HepG2 (cell line): ENCODE data around the gene SPCS2. TPM values are rescaled to one million over a fixed set of nuclear protein-coding genes. Genes with fewer than 3 reads are reported as not detected.
A peak's percentile ranks its signal among the peaks of the same experiment; 100 is the strongest.

Experiments used
- ATAC-seq: fragments of 200-7000 bp; cut with Tn5 transposase; 3 replicates; pipeline ENCODE4 v1.9.1; 2020; ENCODE audit warnings: mild to moderate bottlenecking, moderate library complexity
- BruUV-seq: library from RNA; stranded (reverse); fragments of 400-500 nt; replicated peaks from 2 replicates; lab custom pipeline; 2021; lab: Mats Ljungman, UMichigan
- CTCF ChIA-PET: fragments of 300-600 bp; formaldehyde crosslinking; extraction: SDS; loops from one replicate; lab custom pipeline; 2021; ENCODE audit warnings: low total read pairs, inconsistent platforms, low intra/inter-chr PET ratio; lab: Yijun Ruan, JAX
- POLR2A ChIA-PET: fragments of 350-600 bp; sonication (Branson Sonifier 250); formaldehyde crosslinking; loops from one replicate; lab custom pipeline; 2020; ENCODE audit warnings: antibody characterized with exemption, inconsistent platforms; lab: Yijun Ruan, JAX
- DNase-seq: peaks from one replicate; pipeline ENCODE4 v3.0.0-alpha.2; 2015; ENCODE audit warnings: low spot score
- FAIRE-seq: peaks from 3 replicates; lab custom pipeline; 2011; peaks lifted over from hg19 to GRCh38; lab: Jason Lieb, UNC
- H2AFZ ChIP-seq: one replicate; pipeline ENCODE4 v1.6.1; 2011; ENCODE audit warnings: low read length, inconsistent platforms
- H3K27ac ChIP-seq: fragments of 300-600 bp; 3 replicates; pipeline ENCODE4 v1.8.0; 2011; ENCODE audit warnings: mixed run types, mild to moderate bottlenecking, mixed read lengths, low read length, inconsistent platforms; ENCODE audit not compliant: insufficient read depth; ENCODE audit errors: extremely low read length
- H3K27me3 ChIP-seq, 2 experiments: fragments of 200-600 bp in 1 of 2; 2 replicates in 1 of 2; 3 replicates in 1 of 2; pipeline versions ENCODE4 v1.6.0 to v1.8.0; 2011; ENCODE audit warnings: low read length in 2 of 2, mild to moderate bottlenecking in 2 of 2, moderate library complexity in 2 of 2, inconsistent platforms in 1 of 2; ENCODE audit not compliant: insufficient read depth in 2 of 2, control insufficient read depth in 1 of 2
- H3K36me3 ChIP-seq, 2 experiments: fragments of 200-600 bp in 1 of 2; replicated peaks in 1 of 2; 2 replicates in 1 of 2; 3 replicates in 1 of 2; pipeline versions ENCODE4 v1.5.1 to v1.8.0; 2011; ENCODE audit warnings: low read length in 2 of 2, inconsistent platforms in 1 of 2; ENCODE audit not compliant: insufficient read depth in 2 of 2, control insufficient read depth in 1 of 2
- H3K4me1 ChIP-seq: 2 replicates; pipeline ENCODE4 v1.5.1; 2012; ENCODE audit warnings: low read length, inconsistent platforms; ENCODE audit not compliant: insufficient read depth
- H3K4me2 ChIP-seq: 2 replicates; pipeline ENCODE4 v1.6.0; 2011; ENCODE audit warnings: low read depth, low read length, inconsistent platforms
- H3K4me3 ChIP-seq, 3 experiments: fragments of 200-600 bp in 1 of 3; sonication (generic), shearing (Covaris generic) in 1 of 3; replicated peaks in 1 of 3; 2 replicates each; pipeline ENCODE4 v1.5.1; 2011 to 2016; ENCODE audit warnings: low read length in 3 of 3, inconsistent platforms in 2 of 3, low read depth in 2 of 3, mild to moderate bottlenecking in 2 of 3, control low read depth in 1 of 3, mixed read lengths in 1 of 3; ENCODE audit not compliant: insufficient read depth in 1 of 3
- H3K79me2 ChIP-seq: one replicate; pipeline ENCODE4 v1.6.1; 2011; ENCODE audit warnings: low read length, inconsistent platforms; ENCODE audit not compliant: insufficient read depth
- H3K9ac ChIP-seq: 2 replicates; pipeline ENCODE4 v1.6.0; 2011; ENCODE audit warnings: mild to moderate bottlenecking, low read depth, low read length, inconsistent platforms; ENCODE audit not compliant: insufficient read depth
- H3K9me3 ChIP-seq: 2 replicates; pipeline ENCODE4 v1.5.1; 2012; ENCODE audit warnings: mild to moderate bottlenecking, low read length
- H4K20me1 ChIP-seq: 2 replicates; pipeline ENCODE4 v1.6.0; 2011; ENCODE audit warnings: inconsistent platforms, mild to moderate bottlenecking, low read length, moderate library complexity; ENCODE audit not compliant: insufficient read depth
- EP300 ChIP-seq, 3 experiments: sonication (generic) in 1 of 3; formaldehyde crosslinking in 1 of 3; IDR thresholded peaks; 2 replicates each; pipeline versions ENCODE4 v1.5.1 to v1.6.1; 2011 to 2020; ENCODE audit warnings: low read depth in 2 of 3, low read length in 2 of 3, borderline replicate concordance in 1 of 3, improper control_type of control experiment in 1 of 3, mild to moderate bottlenecking in 1 of 3, missing genetic modification reagents in 1 of 3, moderate library complexity in 1 of 3
- GMEB2 ChIP-seq: IDR thresholded peaks from 2 replicates; pipeline ENCODE4 v1.6.1; 2016; ENCODE audit warnings: missing biosample characterization, missing genetic modification reagents, low read depth
- GPN1 ChIP-seq: sonication (generic); formaldehyde crosslinking; IDR thresholded peaks from 2 replicates; pipeline ENCODE4 v1.5.1; 2020; ENCODE audit warnings: missing genetic modification reagents, borderline replicate concordance
- JARID2 ChIP-seq: sonication (generic); formaldehyde crosslinking; IDR thresholded peaks from 2 replicates; pipeline ENCODE4 v1.8.1; 2023; ENCODE audit warnings: missing genetic modification reagents, inconsistent platforms; ENCODE audit not compliant: insufficient replicate concordance
- KLF6 ChIP-seq: IDR thresholded peaks from 2 replicates; pipeline ENCODE4 v1.8.0; 2016; ENCODE audit warnings: missing biosample characterization, missing genetic modification reagents
- MAFK ChIP-seq, 2 experiments: IDR thresholded peaks in 1 of 2; conservative IDR thresholded peaks in 1 of 2; 2 replicates each; pipeline ENCODE4 v1.6.1; 2011; ENCODE audit warnings: improper control_type of control experiment in 2 of 2, low read length in 2 of 2
- NR2F6 ChIP-seq, 2 experiments: IDR thresholded peaks; 2 replicates each; pipeline ENCODE4 v1.6.1; 2016; ENCODE audit warnings: antibody characterized with exemption in 1 of 2, mild to moderate bottlenecking in 1 of 2
- ONECUT2 ChIP-seq: sonication (generic); formaldehyde crosslinking; IDR thresholded peaks from 2 replicates; pipeline ENCODE4 v1.4.0; 2020; ENCODE audit warnings: missing genetic modification reagents
- RFXANK ChIP-seq: IDR thresholded peaks from 2 replicates; pipeline ENCODE4 v1.6.1; 2016
- SCMH1 ChIP-seq: sonication (generic); formaldehyde crosslinking; IDR thresholded peaks from 2 replicates; pipeline ENCODE4 v1.9.0; 2021; ENCODE audit warnings: missing genetic modification reagents, mild to moderate bottlenecking, borderline replicate concordance
- SMAD9 ChIP-seq: sonication (generic); formaldehyde crosslinking; IDR thresholded peaks from 2 replicates; pipeline ENCODE4 v1.5.1; 2020; ENCODE audit warnings: mild to moderate bottlenecking, missing genetic modification reagents
- THAP11 ChIP-seq: IDR thresholded peaks from 2 replicates; pipeline ENCODE4 v1.6.1; 2016; ENCODE audit warnings: missing biosample characterization, missing genetic modification reagents
- THRA ChIP-seq: sonication (generic); formaldehyde crosslinking; IDR thresholded peaks from 2 replicates; pipeline ENCODE4 v1.4.0; 2020; ENCODE audit warnings: missing genetic modification reagents, borderline replicate concordance
- ZBTB4 ChIP-seq: sonication (generic); formaldehyde crosslinking; IDR thresholded peaks from 2 replicates; pipeline ENCODE4 v1.4.0; 2020; ENCODE audit warnings: missing genetic modification reagents, mild to moderate bottlenecking, borderline replicate concordance
- ZNF205 ChIP-seq: IDR thresholded peaks from 2 replicates; pipeline ENCODE4 v1.6.1; 2018; ENCODE audit warnings: missing biosample characterization, missing genetic modification reagents
- ZNF44 ChIP-seq: sonication (generic); formaldehyde crosslinking; IDR thresholded peaks from 2 replicates; pipeline ENCODE4 v1.5.1; 2020; ENCODE audit warnings: mild to moderate bottlenecking, missing genetic modification reagents
- ZNF557 ChIP-seq: sonication (generic); formaldehyde crosslinking; IDR thresholded peaks from 2 replicates; pipeline ENCODE4 v1.4.0; 2020; ENCODE audit warnings: missing genetic modification reagents
- ZNF670 ChIP-seq: sonication (generic); formaldehyde crosslinking; IDR thresholded peaks from 2 replicates; pipeline ENCODE4 v1.8.0; 2022; ENCODE audit warnings: mild to moderate bottlenecking, missing genetic modification reagents, borderline replicate concordance
- WGBS: methylation state at CpG from one replicate; pipeline ENCODE4 v1.1.6; 2017; ENCODE audit warnings: low lambda C conversion rate; 5-methylcytosine and 5-hydroxymethylcytosine counted together
- in situ Hi-C: cut with HindIII; loops from 2 replicates; pipeline ENCODE4 v1.10.0; 2017; ENCODE audit warnings: low pct_unique_long_range_greater_than_20kb; ENCODE audit not compliant: extremely low pct_ligation_motif_present
- intact Hi-C: fragments of 100-400 bp; cut with micrococcal nuclease; formaldehyde crosslinking; loops from one replicate; pipeline ENCODE4 v1.10.0; 2022; ENCODE audit not compliant: unreplicated experiment
- polyA plus RNA-seq, 8 experiments: library from polyadenylated mRNA; depleted of rRNA in 3 of 8; stranded (reverse) in 7 of 8; unstranded in 1 of 8; fragments of >200 nt; fragmentation: Illumina TruSeq in 4 of 8; extraction: Trizol in 4 of 8; gene quantifications; 2 replicates each; pipeline versions ENCODE4 v1.2.1 to v1.2.3, GENCODE V29; 2011 to 2016; ENCODE audit warnings: low read depth in 4 of 8, missing spikeins in 1 of 8, mixed read lengths in 1 of 8; ENCODE audit not compliant: insufficient read depth in 1 of 8
- total RNA-seq, 5 experiments: library from RNA; depleted of rRNA; stranded (reverse); fragments of >200 nt; fragmentation: Illumina TruSeq; extraction: Trizol; gene quantifications; 2 replicates each; pipeline ENCODE4 v1.2.3, GENCODE V29; 2016; ENCODE audit warnings: low read depth in 1 of 5

The SPCS2 gene
- total and polyA plus RNA-seq, 2 of the 13 experiments (the other 11 are each of a cell fraction or from before 2014, with no cell fraction given) = 87.3 to 142 TPM

- TF ChIP-seq ONECUT2 = no peak
- no peak for TF ChIP-seq ZNF205 (CRISPR knock-in tag)
- no peak for TF ChIP-seq MAFK (conservative IDR thresholded peaks at IDR 0.05 in 1 of 2, IDR thresholded peaks at IDR 0.05 in 1 of 2; ENCODE audit: low read length in 2 of 2)
- no peak for TF ChIP-seq RFXANK
- TF ChIP-seq ZBTB4 = no peak
- no peak for TF ChIP-seq JARID2 (CRISPR knock-in tag)
- no peak for TF ChIP-seq SCMH1
- no peak for TF ChIP-seq SMAD9
- TF ChIP-seq GPN1 (CRISPR knock-in tag) = no peak
- 0 out of 2 replicates have a peak, but pooled peaks have one; percentile 13 for TF ChIP-seq KLF6 (CRISPR knock-in tag)
Observed at GRCh38 chr11:74949753-74950137, 679 bp downstream of the SPCS2 start (continued).

- no TSS peak for BruUV-seq
- intact Hi-C loops = no loop called here
- H3K27me3 ChIP-seq = no peaks in the 10 kb centered on the region; a peak in 1 of 5 replicates
- H3K4me2 ChIP-seq = peak overlapping the region; percentile 82
- CTCF ChIA-PET = no interaction called here
- no peak overlapping the region for H2AFZ ChIP-seq
- H3K9ac ChIP-seq = peak overlapping the region; percentile 96
- POLR2A ChIA-PET = interaction anchor here (1.5 to 2.0 kb wide), 2 partner anchors 11 to 39 kb away, joined by 6 to 7 read pairs; partner anchors contain the start of gene NEU3
- H4K20me1 ChIP-seq = peaks cover 11% of the 10 kb centered on the region
- FAIRE-seq = peak; percentile 34
- peak overlapping the region; percentile 91 to 98 (median 97) for H3K4me3 ChIP-seq
- peaks cover 76% of the 10 kb centered on the region for H3K79me2 ChIP-seq
- H3K9me3 ChIP-seq = no peaks in the 10 kb centered on the region
- peak overlapping the region; percentile 81 for H3K27ac ChIP-seq
- peak; percentile 7 for DNase-seq
- H3K36me3 ChIP-seq = peaks cover 2 to 7% of the 10 kb centered on the region in 2 experiments; a peak in 3 of 5 replicates
- peaks cover 49% of the 10 kb centered on the region for H3K4me1 ChIP-seq
- WGBS = 28% methylated on average over 2 of the region's 2 CpGs
- in situ Hi-C loops = no loop called here
- ATAC-seq = no peak
- TF ChIP-seq THRA (CRISPR knock-in tag) (peak; percentile 44; the same call in 1 of the 2 replicates), ZNF44 (CRISPR knock-in tag) (no peak), NR2F6 (IDR thresholded peaks at IDR 0.05) (peak; percentile 62), NR2F6 (CRISPR knock-in tag; IDR thresholded peaks at IDR 0.05) (peak; percentile 30; the same call in 1 of the 2 replicates), EP300 (IDR thresholded peaks at IDR 0.05; ENCODE audit: low read depth in 2 of 2, low read length in 2 of 2) (no peak), EP300 (CRISPR knock-in tag; IDR thresholded peaks at IDR 0.05; ENCODE audit: borderline replicate concordance) (no peak), THAP11 (CRISPR knock-in tag) (0 out of 2 replicates have a peak, but pooled peaks have one; percentile 24), ZNF670 (CRISPR knock-in tag) (0 out of 2 replicates have a peak, but pooled peaks have one; percentile 30), ZNF557 (CRISPR knock-in tag) (no peak), GMEB2 (CRISPR knock-in tag) (no peak)
Observed at GRCh38 chr11:74950374-74950969, 1.4 kb downstream of the SPCS2 start.
